AG08395 (cell line): ENCODE measurements around the gene ADD1.
"Not testable (repeated sequence)": the region's sequence is repeated elsewhere in the genome, so short reads cannot be mapped to it uniquely, and the experiment has no call there.

Experiments used
- DNase-seq: peaks from one replicate; pipeline ENCODE4 v3.0.0; 2012; ENCODE audit warnings: mixed read lengths, low spot score

ADD1 gene

GRCh38 chr4:2922453-2923101 is 78.9 kb downstream of the ADD1 start:
- not testable (repeated sequence) for DNase-seq

- no peak for DNase-seq
These were observed 79.5 kb downstream of the ADD1 start for GRCh38 chr4:2923141-2923551.

GRCh38 chr4:2923668-2924173 is 80.1 kb downstream of the ADD1 start:
- DNase-seq = no peak

- no peak for DNase-seq
These were observed 80.6 kb downstream of the ADD1 start for GRCh38 chr4:2924286-2924685.

GRCh38 chr4:2924765-2925301 is 81.2 kb downstream of the ADD1 start:
- no peak for DNase-seq

GRCh38 chr4:2925496-2925895 is 81.9 kb downstream of the ADD1 start:
- DNase-seq = no peak

- DNase-seq = no peak
These were observed 82.6 kb downstream of the ADD1 start for GRCh38 chr4:2925931-2926860.

- no peak for DNase-seq
These were observed 83.5 kb downstream of the ADD1 start for GRCh38 chr4:2927016-2927695.

- no peak for DNase-seq
These were observed 84.0 kb downstream of the ADD1 start for GRCh38 chr4:2927696-2928075.

GRCh38 chr4:2928242-2929176 is 84.9 kb downstream of the ADD1 start:
- DNase-seq = no peak

GRCh38 chr4:2929469-2929868 is 85.8 kb downstream of the ADD1 start:
- no peak for DNase-seq

- no peak for DNase-seq
These were observed 86.6 kb downstream of the ADD1 start for GRCh38 chr4:2930135-2930757.

- DNase-seq = no peak
These were observed 87.3 kb downstream of the ADD1 start for GRCh38 chr4:2930758-2931511.

- DNase-seq = no peak
These were observed 88.1 kb downstream of the ADD1 start for GRCh38 chr4:2931512-2932301.

GRCh38 chr4:2932321-2932950 is 88.8 kb downstream of the ADD1 start:
- DNase-seq = no peak

- no peak for DNase-seq
These were observed 89.4 kb downstream of the ADD1 start for GRCh38 chr4:2932951-2933565.

- DNase-seq = no peak
These were observed 90.0 kb downstream of the ADD1 start for GRCh38 chr4:2933566-2934076.
